HG03342 (cell line): ENCODE measurements around the gene CSRP1.
"Not testable (repeated sequence)": the region's sequence is repeated elsewhere in the genome, so short reads cannot be mapped to it uniquely, and the experiment has no call there.

ENCODE experiments used
- ATAC-seq: cut with Tn5 transposase; IDR thresholded peaks from one replicate; pipeline ENCODE4 v1.9.1; 2021; ENCODE audit warnings: mild to moderate bottlenecking, moderate library complexity; ENCODE audit not compliant: unreplicated experiment

CSRP1 gene

DNA sequence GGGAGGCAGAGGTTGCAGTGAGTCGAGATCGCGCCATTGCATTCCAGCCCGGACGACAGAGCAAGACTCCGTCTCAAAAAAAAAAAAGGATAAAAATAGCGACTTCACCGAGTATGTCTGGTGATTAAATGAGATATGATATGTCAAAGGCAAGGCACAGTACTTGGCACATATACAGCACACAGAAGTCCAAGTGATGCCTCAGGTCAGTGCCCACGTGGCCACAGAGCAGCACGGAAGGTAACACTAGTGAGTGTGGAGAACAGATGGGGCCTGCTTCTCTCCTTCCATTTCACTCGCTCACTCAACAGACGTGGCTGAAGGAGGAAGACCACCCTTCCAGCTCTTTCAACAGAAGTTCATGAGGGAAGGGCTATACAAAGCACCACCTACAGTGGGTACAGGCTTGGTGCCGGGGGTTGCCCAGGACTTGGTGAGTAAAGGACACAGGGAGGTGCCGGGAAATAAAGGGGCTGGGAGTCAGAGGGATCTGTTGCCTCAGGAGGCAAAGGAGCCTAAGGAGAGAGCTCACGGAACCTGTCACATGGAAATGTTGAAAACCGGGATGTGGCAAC lies 8.9 kb downstream of the CSRP1 start:
- no peak for ATAC-seq

- ATAC-seq, result no peak
These were observed 10.6 kb downstream of the CSRP1 start for GRCh38 chr1:201496296-201496690.

DNA sequence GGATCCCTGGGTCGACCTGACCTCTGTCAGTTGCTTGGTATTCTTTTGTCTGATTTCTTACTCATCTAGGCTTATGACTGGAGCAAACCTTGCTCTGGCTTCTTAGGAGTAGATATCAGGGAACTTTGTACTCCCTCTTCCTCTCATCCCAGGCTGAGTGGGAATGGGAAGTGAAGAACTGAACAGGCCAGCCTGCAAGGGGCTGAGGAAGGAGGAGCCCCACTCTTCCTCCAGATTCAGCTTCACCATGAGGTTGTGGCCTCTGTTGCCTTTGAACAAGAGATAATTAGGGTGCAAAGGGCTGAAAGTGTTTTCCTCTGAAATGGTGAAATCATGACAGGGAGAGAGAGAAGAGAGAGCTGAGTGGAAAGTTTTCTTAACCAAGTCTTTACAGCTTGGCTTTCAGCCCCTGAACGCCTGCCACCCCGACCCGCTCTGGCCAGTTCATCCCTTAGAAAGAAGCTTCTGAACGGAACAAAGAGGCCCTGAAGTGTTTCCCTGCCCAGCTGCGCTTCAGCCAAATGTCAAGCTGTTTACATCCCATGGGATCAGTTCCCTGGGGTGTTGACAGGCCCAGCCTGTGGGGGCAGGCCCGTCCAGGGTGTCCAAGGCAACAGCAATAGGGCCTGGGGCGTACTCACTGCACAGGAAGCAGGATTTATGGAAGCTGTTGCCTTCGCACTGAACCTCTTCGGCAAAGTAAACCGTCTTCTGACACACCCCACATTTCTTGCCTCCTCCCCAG lies 11.2 kb downstream of the CSRP1 start:
- no peak for ATAC-seq

- ATAC-seq, result no peak
These were observed 12.9 kb downstream of the CSRP1 start for GRCh38 chr1:201493757-201494617.

- ATAC-seq, result not testable (repeated sequence)
These were observed 13.8 kb downstream of the CSRP1 start for GRCh38 chr1:201493026-201493656.

- ATAC-seq, result no peak
These were observed 14.9 kb downstream of the CSRP1 start for GRCh38 chr1:201491896-201492511.

GRCh38 chr1:201490708-201491131 lies 16.2 kb downstream of the CSRP1 start:
- no peak for ATAC-seq

DNA sequence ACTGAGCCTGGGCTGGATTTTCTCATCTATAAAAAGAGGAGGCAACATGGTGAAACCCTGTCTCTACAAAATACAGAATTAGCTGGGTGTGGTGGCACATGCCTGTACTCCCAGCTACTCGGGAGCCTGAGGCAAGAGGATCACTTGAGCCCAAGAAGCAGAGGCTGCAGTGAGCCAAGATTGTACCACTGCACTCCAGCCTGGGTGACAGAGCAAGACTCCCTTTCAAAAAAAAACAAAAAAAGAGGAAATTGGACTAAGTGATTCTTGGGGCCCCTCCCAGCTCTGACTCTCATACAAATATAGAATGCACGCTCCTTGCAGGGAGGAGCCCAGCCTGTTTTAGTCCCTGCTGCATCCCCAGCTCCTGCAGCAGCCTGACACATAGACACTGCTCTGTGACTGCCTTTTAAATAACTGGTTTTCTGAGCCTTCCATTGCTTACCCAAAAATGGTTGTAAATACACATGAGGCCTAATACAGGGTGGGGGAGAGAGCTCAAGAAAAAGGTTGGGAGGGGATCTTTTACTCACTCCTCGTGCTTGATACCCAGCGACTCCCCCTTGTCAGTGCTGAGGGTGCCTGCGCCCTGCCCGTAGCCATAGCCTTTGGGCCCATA lies 17.2 kb downstream of the CSRP1 start:
- no peak for ATAC-seq

DNA sequence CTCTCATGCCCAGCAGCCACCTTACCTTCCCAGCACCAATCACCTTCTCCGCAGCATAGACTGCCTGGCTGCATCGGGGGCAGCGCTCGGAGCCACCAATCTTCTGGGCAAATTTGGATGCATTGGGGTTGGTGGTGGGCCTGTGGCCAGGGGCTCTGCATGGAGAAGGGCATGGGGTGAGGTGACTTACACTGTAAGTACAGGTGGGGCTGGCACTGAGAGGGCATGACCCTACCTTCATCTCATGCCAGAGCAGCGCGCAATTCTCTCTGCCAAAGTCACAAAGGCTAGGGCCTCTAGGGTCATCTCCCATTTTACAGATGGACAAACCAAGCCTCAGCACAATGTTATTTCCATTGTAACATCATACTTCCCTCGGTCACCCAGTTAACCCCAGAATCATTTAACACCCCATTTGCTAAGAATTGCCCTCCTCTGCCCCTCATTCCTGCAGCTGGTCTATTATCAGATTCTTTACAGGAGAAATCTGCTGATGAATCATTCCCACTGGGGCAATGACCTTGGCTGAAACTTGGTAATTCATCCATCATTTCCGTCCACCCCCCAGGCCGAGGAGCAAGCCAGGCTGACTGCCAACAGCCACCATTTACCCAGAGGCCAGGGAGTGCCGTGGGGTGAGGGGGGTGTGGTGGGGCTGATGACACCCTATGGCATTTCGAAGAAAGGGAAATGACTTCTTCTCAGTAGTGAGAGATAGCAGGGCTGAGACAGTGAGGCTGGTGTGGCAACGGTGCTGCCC lies 17.9 kb downstream of the CSRP1 start:
- ATAC-seq, result no peak

DNA sequence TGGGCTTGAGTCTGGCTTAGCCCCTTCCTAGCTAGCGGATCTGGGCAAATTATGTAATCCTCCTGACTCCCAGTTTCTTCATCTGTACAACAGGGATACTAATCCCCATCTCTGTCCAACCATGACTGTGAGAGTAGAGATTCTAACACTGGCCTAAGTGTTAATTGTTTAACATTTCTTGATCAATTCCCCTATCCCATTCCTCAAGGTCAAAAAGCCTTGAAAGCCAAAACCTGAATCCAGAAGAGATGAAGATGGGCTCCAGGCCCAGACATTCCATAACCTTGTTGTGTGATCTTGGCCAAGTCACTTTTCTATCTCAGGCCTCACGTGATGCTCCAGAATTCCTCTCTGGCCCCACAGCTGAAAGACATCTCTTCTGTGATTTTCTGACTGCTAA lies 19.2 kb downstream of the CSRP1 start:
- ATAC-seq, result no peak

- no peak for ATAC-seq
These were observed 20.7 kb downstream of the CSRP1 start for GRCh38 chr1:201486187-201486586.

DNA sequence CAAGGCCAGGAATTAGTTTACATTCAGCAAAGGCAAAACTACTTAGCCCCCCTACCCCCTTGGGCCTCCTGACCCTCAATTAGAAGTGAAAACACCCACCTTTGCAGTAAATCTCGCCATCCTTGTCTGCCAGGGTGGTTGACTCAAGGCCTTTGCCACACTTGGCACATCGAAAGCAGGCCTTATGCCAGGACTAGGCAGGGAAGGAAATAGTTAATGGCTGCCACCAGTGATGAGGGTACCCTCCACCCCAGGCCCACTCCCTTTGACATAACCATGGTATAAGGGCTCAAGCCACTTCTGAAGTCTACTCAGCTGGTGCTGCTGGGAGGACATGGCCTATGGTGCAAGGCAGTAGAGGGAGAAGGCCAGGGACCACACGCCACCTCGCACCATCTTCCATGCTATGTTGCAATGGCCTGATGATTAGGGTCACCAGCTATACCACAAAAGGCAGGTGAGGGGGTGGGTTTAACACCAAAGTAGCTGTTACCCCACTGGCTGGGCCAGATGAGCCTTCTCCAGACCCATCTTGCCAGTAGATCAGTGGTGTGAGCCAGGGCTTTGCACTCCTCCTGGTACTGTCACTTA lies 21.6 kb downstream of the CSRP1 start:
- ATAC-seq, result no peak

DNA sequence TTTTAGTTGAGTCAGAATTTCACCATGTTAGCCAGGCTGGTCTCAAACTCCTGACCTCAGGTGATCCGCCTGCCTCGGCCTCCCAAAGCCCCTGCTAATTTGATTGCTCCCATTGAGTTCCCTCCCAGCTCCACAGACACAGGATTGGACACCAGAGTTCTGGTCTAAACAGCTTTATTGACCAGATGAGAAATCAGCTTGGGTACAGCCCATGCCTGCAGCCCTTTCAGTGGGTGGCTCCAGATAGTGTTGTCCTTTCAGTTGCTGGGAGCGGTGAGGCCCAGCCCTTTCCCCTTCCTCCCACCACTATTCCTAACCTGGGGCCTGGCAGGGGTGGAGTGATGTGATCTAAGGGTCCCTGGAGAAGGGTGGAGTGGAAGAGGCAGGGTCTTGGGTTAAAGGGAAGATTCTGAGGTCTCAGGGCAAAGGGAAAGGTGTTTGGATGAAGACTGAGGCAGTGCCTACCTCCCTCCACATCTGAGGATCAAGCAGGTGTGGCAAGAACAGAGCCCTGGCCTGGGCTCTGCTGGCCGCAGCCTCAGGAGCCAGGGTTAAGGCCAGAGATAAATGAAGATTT lies 23.5 kb downstream of the CSRP1 start:
- no peak for ATAC-seq

DNA sequence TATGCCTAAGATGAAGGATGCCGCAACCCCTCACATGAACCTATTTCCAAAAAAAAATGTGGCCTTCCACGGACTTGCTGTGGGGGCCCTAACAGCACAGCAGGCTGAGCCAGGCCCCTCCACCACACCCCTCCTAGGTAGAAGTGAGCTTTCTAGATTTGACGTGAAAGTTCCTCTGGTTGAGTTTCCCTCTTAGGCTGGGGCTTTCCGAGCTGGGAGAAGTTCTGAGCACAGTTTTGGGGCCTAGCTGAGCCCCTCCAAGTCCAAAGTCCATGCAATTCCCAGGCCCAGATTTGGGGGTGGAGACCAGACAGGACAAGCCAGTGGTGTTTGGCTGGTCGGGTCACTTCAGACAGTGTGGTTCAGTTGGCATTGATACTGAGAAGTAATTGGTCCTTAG lies 24.2 kb downstream of the CSRP1 start:
- ATAC-seq, result no peak

DNA sequence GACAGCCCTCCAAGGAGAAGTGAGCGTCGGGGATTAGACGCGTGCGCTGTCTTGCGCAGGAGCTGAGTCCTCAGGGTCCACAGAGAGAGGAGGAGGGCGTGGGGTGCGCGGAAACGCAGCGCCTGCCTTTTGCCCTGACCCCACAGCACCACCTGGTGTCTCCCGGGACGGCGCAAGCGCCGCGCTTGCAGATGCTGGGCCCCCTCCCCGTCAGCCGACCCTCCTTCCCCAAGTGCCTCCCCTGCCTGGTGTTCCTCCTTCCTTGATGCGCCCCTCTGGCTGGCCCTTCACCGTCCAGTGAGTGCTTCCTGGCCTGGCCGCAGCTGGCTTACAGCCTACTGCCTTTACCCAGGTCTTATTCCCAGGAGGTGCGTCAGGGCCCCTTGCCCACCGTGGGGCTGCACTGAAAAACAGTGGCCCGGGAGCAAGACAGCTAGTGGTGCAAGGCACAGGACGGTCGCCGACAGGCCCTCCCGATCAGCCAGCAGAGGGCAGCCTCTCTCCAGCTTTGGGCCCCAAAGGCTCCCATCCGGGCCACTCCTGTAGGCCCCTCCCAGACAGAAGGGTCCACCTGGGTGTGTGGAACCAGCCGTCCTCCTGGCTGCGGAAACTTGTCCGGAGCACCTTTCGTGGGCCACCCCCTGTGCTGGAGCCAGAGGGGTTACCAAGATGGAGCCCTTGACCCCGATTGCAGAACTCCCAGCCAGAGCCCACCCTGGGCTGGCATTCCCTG lies 25.0 kb downstream of the CSRP1 start:
- ATAC-seq, result peak; percentile 71

GRCh38 chr1:201481004-201481380 lies 25.9 kb downstream of the CSRP1 start:
- no peak for ATAC-seq

GRCh38 chr1:201480231-201481003 lies 26.5 kb downstream of the CSRP1 start:
- ATAC-seq, result peak; percentile 67
